H9 (cell line): ENCODE results near the gene PKD2L2. TPM values are rescaled to one million over a fixed set of nuclear protein-coding genes. Genes with fewer than 3 reads are reported as not detected.
"Not testable (repeated sequence)": the region's sequence is repeated elsewhere in the genome, so short reads cannot be mapped to it uniquely, and the experiment has no call there.

Experiments
- DNase-seq: peaks from one replicate; pipeline ENCODE4 v3.0.0-alpha.2; 2017
- H2AFZ ChIP-seq: one replicate; pipeline ENCODE4 v1.6.1; 2013; ENCODE audit warnings: mild to moderate bottlenecking, low read length, control low read depth, moderate library complexity
- H2AK5ac ChIP-seq: 2 replicates; pipeline ENCODE4 v1.6.1; 2013; ENCODE audit warnings: low read length, control low read depth, mixed read lengths; ENCODE audit not compliant: insufficient read length
- H2BK120ac ChIP-seq: one replicate; pipeline ENCODE4 v1.6.1; 2013; ENCODE audit warnings: low read depth, mild to moderate bottlenecking, low read length, control low read depth, inconsistent platforms; ENCODE audit not compliant: poor library complexity, severe bottlenecking
- H2BK12ac ChIP-seq: 2 replicates; pipeline ENCODE4 v1.6.1; 2013; ENCODE audit warnings: low read length, control low read depth, mixed read lengths, low read depth; ENCODE audit not compliant: insufficient read length
- H2BK15ac ChIP-seq: 2 replicates; pipeline ENCODE4 v1.6.1; 2013; ENCODE audit warnings: low read depth, low read length, control low read depth
- H2BK20ac ChIP-seq: one replicate; pipeline ENCODE4 v1.6.1; 2013; ENCODE audit warnings: low read depth, mild to moderate bottlenecking, low read length, control low read depth, inconsistent platforms; ENCODE audit not compliant: poor library complexity, severe bottlenecking
- H2BK5ac ChIP-seq: 2 replicates; pipeline ENCODE4 v1.6.1; 2013; ENCODE audit warnings: low read length, control low read depth, mixed read lengths; ENCODE audit not compliant: insufficient read length
- H3K14ac ChIP-seq: 2 replicates; pipeline ENCODE4 v1.6.1; 2013; ENCODE audit warnings: low read length, control low read depth; ENCODE audit not compliant: insufficient read depth
- H3K18ac ChIP-seq: 2 replicates; pipeline ENCODE4 v1.6.1; 2013; ENCODE audit warnings: low read depth, mild to moderate bottlenecking, mixed read lengths, low read length, control low read depth; ENCODE audit not compliant: insufficient read length
- H3K23ac ChIP-seq: 2 replicates; pipeline ENCODE4 v1.6.1; 2013; ENCODE audit warnings: low read length, control low read depth, mixed read lengths, low read depth; ENCODE audit not compliant: insufficient read length
- H3K23me2 ChIP-seq: 2 replicates; pipeline ENCODE4 v1.6.1; 2013; ENCODE audit warnings: low read depth, mild to moderate bottlenecking, mixed read lengths, low read length, control low read depth; ENCODE audit not compliant: insufficient read length, poor library complexity, severe bottlenecking
- H3K27ac ChIP-seq: 2 replicates; pipeline ENCODE4 v1.5.1; 2013; ENCODE audit warnings: low read length, control low read depth, mixed read lengths, low read depth; ENCODE audit not compliant: insufficient read length
- H3K27me3 ChIP-seq: 2 replicates; pipeline ENCODE4 v1.6.1; 2013; ENCODE audit warnings: low read length, control low read depth, inconsistent platforms; ENCODE audit not compliant: insufficient read depth
- H3K4ac ChIP-seq: 2 replicates; pipeline ENCODE4 v1.6.1; 2013; ENCODE audit warnings: low read depth, mild to moderate bottlenecking, control low read depth, inconsistent platforms, low read length, moderate library complexity
- H3K4me1 ChIP-seq: 2 replicates; pipeline ENCODE4 v1.6.1; 2013; ENCODE audit warnings: low read length, control low read depth, inconsistent platforms; ENCODE audit not compliant: insufficient read depth
- H3K4me2 ChIP-seq: 2 replicates; pipeline ENCODE4 v1.6.1; 2013; ENCODE audit warnings: low read length, control low read depth, mixed read lengths; ENCODE audit not compliant: insufficient read length, insufficient read depth
- H3K56ac ChIP-seq: 2 replicates; pipeline ENCODE4 v1.6.1; 2013; ENCODE audit warnings: low read depth, mild to moderate bottlenecking, mixed read lengths, low read length, control low read depth; ENCODE audit not compliant: insufficient read length
- H3K79me1 ChIP-seq: 2 replicates; pipeline ENCODE4 v1.6.1; 2013; ENCODE audit warnings: low read depth, mild to moderate bottlenecking, moderate library complexity, low read length, control low read depth, inconsistent platforms; ENCODE audit not compliant: insufficient read depth, poor library complexity, severe bottlenecking
- H3K79me2 ChIP-seq: 2 replicates; pipeline ENCODE4 v1.6.1; 2013; ENCODE audit warnings: low read length, control low read depth, inconsistent platforms; ENCODE audit not compliant: insufficient read depth
- H3K9ac ChIP-seq: 2 replicates; pipeline ENCODE4 v1.6.1; 2013; ENCODE audit warnings: low read length, control low read depth, mixed read lengths; ENCODE audit not compliant: insufficient read length; ENCODE audit errors: extremely low read depth
- H3K9me3 ChIP-seq: one replicate; pipeline ENCODE4 v1.6.1; 2013; ENCODE audit warnings: low read depth, low read length, inconsistent platforms; ENCODE audit not compliant: control insufficient read depth
- H3T11ph ChIP-seq: one replicate; pipeline ENCODE4 v1.6.1; 2013; ENCODE audit warnings: mild to moderate bottlenecking, low read length, control low read depth, inconsistent platforms
- H4K20me1 ChIP-seq: one replicate; pipeline ENCODE4 v1.6.1; 2013; ENCODE audit not compliant: control insufficient read depth, insufficient read length, insufficient read depth
- H4K5ac ChIP-seq: 2 replicates; pipeline ENCODE4 v1.6.1; 2013; ENCODE audit warnings: low read depth, mild to moderate bottlenecking, mixed read lengths, low read length, control low read depth; ENCODE audit not compliant: insufficient read length
- H4K8ac ChIP-seq: replicated peaks from 2 replicates; pipeline ENCODE4 v1.6.1; 2013; ENCODE audit warnings: low read length, control low read depth, mixed read lengths, low read depth; ENCODE audit not compliant: insufficient read length
- H4K91ac ChIP-seq: 2 replicates; pipeline ENCODE4 v1.6.1; 2013; ENCODE audit warnings: low read depth, mild to moderate bottlenecking, moderate library complexity, mixed read lengths, low read length, control low read depth; ENCODE audit not compliant: insufficient read length
- H3K27ac Mint-ChIP-seq, 3 experiments: 2 replicates in 2 of 3; 3 replicates in 1 of 3; pipeline ENCODE4 v1.8.0; 2020 to 2021; ENCODE audit warnings: mixed read lengths in 3 of 3, mild to moderate bottlenecking in 1 of 3, moderate library complexity in 1 of 3
- H3K27me3 Mint-ChIP-seq: 2 replicates; pipeline ENCODE4 v1.8.0; 2021; ENCODE audit warnings: low read depth, mild to moderate bottlenecking, moderate library complexity, mixed read lengths
- H3K36me3 Mint-ChIP-seq, 3 experiments: 2 replicates in 2 of 3; 3 replicates in 1 of 3; pipeline ENCODE4 v1.8.0; 2020 to 2021; ENCODE audit warnings: low read depth in 3 of 3, mixed read lengths in 3 of 3; ENCODE audit not compliant: insufficient read depth in 1 of 3
- H3K4me1 Mint-ChIP-seq, 2 experiments: 2 replicates each; pipeline ENCODE4 v1.8.0; 2020; ENCODE audit warnings: mixed read lengths in 2 of 2
- H3K4me3 Mint-ChIP-seq, 2 experiments: 2 replicates in 1 of 2; 3 replicates in 1 of 2; pipeline ENCODE4 v1.8.0; 2020 to 2021; ENCODE audit warnings: mild to moderate bottlenecking in 2 of 2, mixed read lengths in 2 of 2, moderate library complexity in 1 of 2
- H3K9me3 Mint-ChIP-seq, 2 experiments: 2 replicates in 1 of 2; 3 replicates in 1 of 2; pipeline ENCODE4 v1.8.0; 2020; ENCODE audit warnings: mild to moderate bottlenecking in 2 of 2, mixed read lengths in 2 of 2, moderate library complexity in 1 of 2
- WGBS: extraction: QIAGEN DNeasy Blood & Tissue Kit; methylation state at CpG from one replicate; pipeline ENCODE4 v1.1.7; 2013; ENCODE audit warnings: missing lambda C conversion rate, low lambda C conversion rate, mixed read lengths; ENCODE audit not compliant: insufficient read length; ENCODE audit errors: extremely low coverage; 5-methylcytosine and 5-hydroxymethylcytosine counted together
- total RNA-seq: library from RNA; stranded (reverse); gene quantifications from 2 replicates; pipeline ENCODE4 v1.2.1, GENCODE V29; 2021
- TF ChIP-seq, protein P1 (sequence below): fragments of 200-600 bp; sonication (generic); conservative IDR thresholded peaks from 3 replicates; pipeline ENCODE4 v1.8.0; 2021; ENCODE audit warnings: antibody characterized with exemption, mild to moderate bottlenecking

Gene PKD2L2
- total RNA-seq, 1 experiment from 2014 or later, result not detected

DNA sequence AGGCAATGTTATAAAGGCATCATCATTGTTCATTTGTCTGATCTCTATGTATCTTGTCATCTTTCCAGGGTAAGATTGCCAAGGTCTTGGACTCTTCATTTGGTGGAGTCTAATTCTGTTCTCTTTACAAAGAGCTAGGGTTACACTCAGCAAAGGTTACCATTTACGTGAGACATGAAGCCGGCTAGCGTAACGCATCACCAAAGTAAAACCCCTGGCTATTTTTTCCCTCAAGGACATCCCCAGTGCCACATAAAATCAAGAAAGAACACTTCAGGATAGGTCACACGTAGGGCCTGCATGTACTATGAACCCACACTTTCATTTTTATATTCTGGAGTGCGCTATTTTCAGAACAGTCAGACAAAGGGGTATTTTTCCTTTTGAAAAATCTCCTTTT, 41.6 kb upstream of the PKD2L2 start:
- Histone ChIP-seq H2BK15ac (no peak overlapping the region), H4K5ac (no peak overlapping the region), H3K79me2 (no peaks in the 10 kb centered on the region), H3K27me3 (no peaks in the 10 kb centered on the region), H2BK5ac (no peak overlapping the region), H3K27ac (no peak overlapping the region), H3K56ac (no peak overlapping the region), H2AK5ac (no peak overlapping the region), H3K9me3 (no peaks in the 10 kb centered on the region), H4K20me1 (no peaks in the 10 kb centered on the region), H3K4ac (no peak overlapping the region), H3K4me1 (no peaks in the 10 kb centered on the region), H3K23ac (no peak overlapping the region), H3K14ac (no peak overlapping the region), H3K9ac (no peak overlapping the region), H3K18ac (no peak overlapping the region), H3K79me1 (no peaks in the 10 kb centered on the region), H3T11ph (no peak overlapping the region), H3K23me2 (no peaks in the 10 kb centered on the region), H2BK12ac (no peak overlapping the region), H2BK120ac (no peak overlapping the region), H3K4me2 (no peak overlapping the region), H2BK20ac (no peak overlapping the region), H4K8ac (no peak overlapping the region), H4K91ac (no peak overlapping the region), H2AFZ (no peak overlapping the region)
- Mint-ChIP-seq H3K36me3 (no peaks in the 10 kb centered on the region), H3K27ac (no peak overlapping the region), H3K9me3 (peaks cover 0 to under 1% of the 10 kb centered on the region in 2 experiments; a peak in 1 of 5 replicates), H3K27me3 (no peaks in the 10 kb centered on the region), H3K4me3 (no peak overlapping the region), H3K4me1 (no peaks in the 10 kb centered on the region)
- TF ChIP-seq, protein P1, sequence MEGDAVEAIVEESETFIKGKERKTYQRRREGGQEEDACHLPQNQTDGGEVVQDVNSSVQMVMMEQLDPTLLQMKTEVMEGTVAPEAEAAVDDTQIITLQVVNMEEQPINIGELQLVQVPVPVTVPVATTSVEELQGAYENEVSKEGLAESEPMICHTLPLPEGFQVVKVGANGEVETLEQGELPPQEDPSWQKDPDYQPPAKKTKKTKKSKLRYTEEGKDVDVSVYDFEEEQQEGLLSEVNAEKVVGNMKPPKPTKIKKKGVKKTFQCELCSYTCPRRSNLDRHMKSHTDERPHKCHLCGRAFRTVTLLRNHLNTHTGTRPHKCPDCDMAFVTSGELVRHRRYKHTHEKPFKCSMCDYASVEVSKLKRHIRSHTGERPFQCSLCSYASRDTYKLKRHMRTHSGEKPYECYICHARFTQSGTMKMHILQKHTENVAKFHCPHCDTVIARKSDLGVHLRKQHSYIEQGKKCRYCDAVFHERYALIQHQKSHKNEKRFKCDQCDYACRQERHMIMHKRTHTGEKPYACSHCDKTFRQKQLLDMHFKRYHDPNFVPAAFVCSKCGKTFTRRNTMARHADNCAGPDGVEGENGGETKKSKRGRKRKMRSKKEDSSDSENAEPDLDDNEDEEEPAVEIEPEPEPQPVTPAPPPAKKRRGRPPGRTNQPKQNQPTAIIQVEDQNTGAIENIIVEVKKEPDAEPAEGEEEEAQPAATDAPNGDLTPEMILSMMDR, result no peak
- no peak for DNase-seq
- WGBS, result no CpG with 5 or more reads among the region's 6 CpGs

DNA sequence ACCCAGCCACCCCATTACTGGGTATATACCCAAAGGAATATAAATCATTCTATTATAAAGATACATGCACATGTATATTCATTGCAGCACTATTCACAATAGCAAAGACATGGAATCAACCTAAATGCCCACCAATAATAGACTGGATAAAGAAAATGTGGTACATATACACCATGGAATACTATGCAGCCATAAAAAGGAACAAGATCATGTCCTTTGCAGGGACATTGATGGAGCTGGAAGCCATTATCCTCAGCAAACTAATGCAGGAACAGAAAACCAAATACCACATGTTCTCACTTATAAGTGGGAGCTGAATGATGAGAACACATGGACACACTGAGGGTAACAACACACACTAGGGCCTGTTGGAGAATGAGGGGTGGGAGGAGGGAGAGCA, 36.1 kb upstream of the PKD2L2 start:
- H3K23ac ChIP-seq, H3T11ph ChIP-seq: not testable (repeated sequence)

More for the DNA sequence above, 36.1 kb upstream of the PKD2L2 start:
- not testable (repeated sequence) for H4K91ac ChIP-seq, H3K36me3 Mint-ChIP-seq, H3K27ac ChIP-seq, DNase-seq, H3K4ac ChIP-seq, H3K4me3 Mint-ChIP-seq, H3K79me2 ChIP-seq, H4K5ac ChIP-seq, H3K27me3 Mint-ChIP-seq, H3K9me3 Mint-ChIP-seq, H2BK20ac ChIP-seq, H3K79me1 ChIP-seq, H3K27ac Mint-ChIP-seq, H3K23me2 ChIP-seq, H4K20me1 ChIP-seq, H2BK15ac ChIP-seq, H3K4me1 Mint-ChIP-seq, H3K4me2 ChIP-seq, H3K9me3 ChIP-seq, H3K4me1 ChIP-seq, H3K27me3 ChIP-seq, H3K9ac ChIP-seq, H4K8ac ChIP-seq, H3K18ac ChIP-seq, H2AK5ac ChIP-seq, H2BK5ac ChIP-seq, H3K56ac ChIP-seq, H2BK120ac ChIP-seq, H3K14ac ChIP-seq, H2AFZ ChIP-seq, H2BK12ac ChIP-seq
